ENCODE measurements around the gene FAM168A. TPM values are rescaled to one million over a fixed set of nuclear protein-coding genes. Genes with fewer than 3 reads are reported as not detected.

FAM168A gene, protein sequence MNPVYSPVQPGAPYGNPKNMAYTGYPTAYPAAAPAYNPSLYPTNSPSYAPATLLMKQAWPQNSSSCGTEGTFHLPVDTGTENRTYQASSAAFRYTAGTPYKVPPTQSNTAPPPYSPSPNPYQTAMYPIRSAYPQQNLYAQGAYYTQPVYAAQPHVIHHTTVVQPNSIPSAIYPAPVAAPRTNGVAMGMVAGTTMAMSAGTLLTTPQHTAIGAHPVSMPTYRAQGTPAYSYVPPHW
- total RNA-seq, result 8.1 and 11.3 TPM in 2 replicates

DNA sequence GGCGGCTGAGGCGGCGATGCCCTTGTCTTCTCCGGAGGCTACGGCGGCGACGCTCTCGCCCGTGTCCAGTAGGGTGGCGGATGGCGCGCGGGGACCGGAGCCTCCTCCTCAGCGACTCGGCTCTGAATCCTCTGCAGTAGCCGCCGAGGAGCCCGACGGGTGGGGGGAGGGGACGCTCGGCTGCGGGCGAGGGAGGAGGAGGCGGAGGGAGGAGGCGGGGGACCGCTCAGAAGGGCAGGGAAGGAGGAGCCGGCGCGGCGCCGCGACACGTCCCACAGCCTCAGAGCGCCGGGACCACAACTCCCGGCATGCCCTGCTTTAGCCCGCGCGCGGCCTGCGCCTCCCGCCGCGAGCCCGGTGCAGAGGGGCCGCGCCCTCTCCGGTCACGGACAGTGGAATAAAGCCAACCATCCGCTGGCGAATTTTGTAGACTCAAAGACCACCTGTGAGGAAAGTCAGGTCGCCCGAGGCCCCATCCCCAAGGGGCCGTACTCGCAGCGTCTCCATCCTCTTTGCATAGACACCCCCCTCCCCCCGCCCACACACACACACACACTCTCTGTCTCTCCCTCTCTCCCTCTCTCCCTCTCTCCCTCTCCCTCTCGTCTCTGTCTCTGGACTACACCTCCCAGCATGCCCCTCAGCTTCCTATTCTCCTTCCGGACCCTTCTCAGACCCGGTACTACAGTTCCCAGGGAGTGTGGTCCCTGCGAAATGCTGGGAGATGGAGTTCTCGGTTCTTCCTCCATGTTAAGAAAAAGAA lies at the start of gene FAM168A:
FAM168A (minus strand) TSS at position 157 of the 763 bp plus-strand sequence. CDS start 129,638 bp downstream, outside the sequence.

DNA sequence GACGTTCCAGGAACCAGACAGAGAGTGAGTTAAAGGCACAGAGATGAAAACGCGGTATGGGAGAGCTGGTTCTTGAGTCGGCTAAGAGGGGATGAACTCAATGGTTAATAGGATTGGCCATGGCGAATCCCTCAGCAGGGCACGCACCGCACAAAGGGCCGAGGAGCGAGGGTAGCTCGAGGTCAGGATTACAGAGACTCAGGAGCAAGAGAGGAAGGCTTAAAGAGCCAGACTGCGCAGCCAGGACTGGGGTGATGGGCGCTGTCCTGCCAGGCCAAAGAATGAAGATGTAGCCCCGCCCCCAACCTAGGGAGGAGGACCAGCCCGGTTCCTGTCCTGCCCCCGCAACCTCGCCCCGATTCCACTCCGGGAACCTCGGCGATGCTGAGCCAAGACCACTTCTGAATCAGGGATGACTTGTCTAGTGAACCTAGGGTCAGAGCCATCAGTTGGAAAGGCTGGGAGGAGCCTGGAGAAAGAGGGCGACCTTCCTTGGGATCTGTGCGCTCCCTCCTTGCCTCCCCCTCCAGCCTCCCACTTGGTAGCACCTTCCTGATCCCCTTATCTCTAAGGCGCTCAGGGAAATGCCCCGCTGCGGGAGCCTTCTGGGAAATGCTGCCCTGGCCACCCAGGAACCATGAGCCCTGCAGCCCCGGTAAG lies 48.2 kb upstream of the FAM168A start, which contains the start of gene PLEKHB1:
PLEKHB1 (plus strand) TSS at position 610 of the 660 bp plus-strand sequence; CDS start at position 638, 28 bp downstream.

DNA sequence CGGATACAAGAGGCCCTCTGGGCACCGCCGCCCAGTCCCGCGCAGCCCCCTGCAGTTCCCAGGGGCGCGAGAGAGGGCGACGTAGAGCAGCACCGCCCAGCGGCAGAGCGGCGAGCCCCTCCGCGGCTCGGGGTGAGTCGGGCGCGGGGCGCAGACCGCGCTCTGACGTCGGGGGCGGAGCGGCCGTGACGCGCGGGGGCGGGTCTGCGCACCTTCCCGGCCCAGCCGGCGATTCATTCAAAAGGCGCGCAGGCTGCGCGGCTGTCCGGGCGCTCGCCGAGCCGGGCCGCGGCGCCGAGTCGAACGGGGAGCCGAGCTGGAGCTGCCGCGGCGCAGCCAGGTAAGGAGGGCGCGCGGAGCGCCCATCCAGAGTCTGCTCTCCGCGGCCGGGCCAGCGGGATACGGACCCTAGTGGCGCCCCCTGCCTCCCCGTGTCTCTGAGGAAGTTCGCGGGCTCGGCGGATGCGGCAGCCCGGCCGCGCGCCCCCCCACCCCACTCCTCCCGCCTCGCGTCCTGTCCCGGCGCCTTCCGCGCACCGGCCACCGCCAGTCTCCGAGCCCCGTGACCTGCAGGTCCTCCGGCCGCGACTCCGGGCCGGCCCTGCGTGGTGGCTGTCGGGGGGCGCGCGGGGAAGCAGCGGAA lies 221.6 kb downstream of the FAM168A start, which contains the start of gene RELT:
RELT (plus strand) TSS at position 240 of the 643 bp plus-strand sequence. CDS start 12,738 bp downstream, outside the sequence.

Other genes starting within 250 kb of the FAM168A start
- 7.7 and 9.4 TPM in 2 replicates for gene RELT, start 221.7 kb downstream of the FAM168A start, total RNA-seq
- 0.74 TPM in 1 of 2 replicates, not detected in the other for gene PLEKHB1, start 48.5 kb upstream of the FAM168A start, total RNA-seq
- gene RAB6A, start 163.0 kb upstream of the FAM168A start, total RNA-seq, result 99.5 and 101 TPM in 2 replicates
- 20.2 and 33.8 TPM in 2 replicates for gene MRPL48, start 189.8 kb upstream of the FAM168A start, total RNA-seq

Data from mammary microvascular endothelial cell (primary cell).